SK-N-SH (cell line): ENCODE data around the gene SLC37A3.

Experiments used
- EP300 ChIP-seq, 2 experiments: IDR thresholded peaks; 2 replicates each; pipeline versions ENCODE4 v1.4.0 to v1.6.1; 2012; ENCODE audit warnings: borderline replicate concordance in 1 of 2, low read depth in 1 of 2, low read length in 1 of 2
- GABPA ChIP-seq: IDR thresholded peaks from 2 replicates; pipeline ENCODE4 v1.4.0; 2012; ENCODE audit warnings: low read depth, mild to moderate bottlenecking
- NFIC ChIP-seq: IDR thresholded peaks from 2 replicates; pipeline ENCODE4 v1.4.0; 2012; ENCODE audit warnings: borderline replicate concordance
- POLR2AphosphoS5 ChIP-seq: IDR thresholded peaks from 2 replicates; pipeline ENCODE4 v1.6.1; 2012; ENCODE audit warnings: low read depth, low read length
- RAD21 ChIP-seq: IDR thresholded peaks from 2 replicates; pipeline ENCODE4 v1.6.1; 2012; ENCODE audit warnings: mild to moderate bottlenecking, low read length
- RCOR1 ChIP-seq: fragments of 150-350 bp; IDR thresholded peaks from 2 replicates; pipeline ENCODE4 v1.6.1; 2017; ENCODE audit warnings: antibody characterized with exemption, low read length
- RXRA ChIP-seq: IDR thresholded peaks from 2 replicates; pipeline ENCODE4 v1.4.0; 2012; ENCODE audit warnings: low read depth, mild to moderate bottlenecking, borderline replicate concordance
- SIN3A ChIP-seq: IDR thresholded peaks from 2 replicates; pipeline ENCODE4 v1.6.1; 2012; ENCODE audit warnings: low read depth, mild to moderate bottlenecking, low read length, moderate library complexity, borderline replicate concordance
- TAF1 ChIP-seq: IDR thresholded peaks from 2 replicates; pipeline ENCODE4 v1.6.1; 2012; ENCODE audit warnings: low read depth, mild to moderate bottlenecking, low read length, moderate library complexity, borderline replicate concordance
- TF ChIP-seq, protein P1 (sequence below): fragments of 200-600 bp; sonication (generic); IDR thresholded peaks from 2 replicates; pipeline ENCODE4 v1.6.1; 2017; ENCODE audit warnings: antibody characterized with exemption, mild to moderate bottlenecking, moderate library complexity
- TF ChIP-seq, protein P2 (sequence below): IDR thresholded peaks from 2 replicates; pipeline ENCODE4; 2012

DNA sequence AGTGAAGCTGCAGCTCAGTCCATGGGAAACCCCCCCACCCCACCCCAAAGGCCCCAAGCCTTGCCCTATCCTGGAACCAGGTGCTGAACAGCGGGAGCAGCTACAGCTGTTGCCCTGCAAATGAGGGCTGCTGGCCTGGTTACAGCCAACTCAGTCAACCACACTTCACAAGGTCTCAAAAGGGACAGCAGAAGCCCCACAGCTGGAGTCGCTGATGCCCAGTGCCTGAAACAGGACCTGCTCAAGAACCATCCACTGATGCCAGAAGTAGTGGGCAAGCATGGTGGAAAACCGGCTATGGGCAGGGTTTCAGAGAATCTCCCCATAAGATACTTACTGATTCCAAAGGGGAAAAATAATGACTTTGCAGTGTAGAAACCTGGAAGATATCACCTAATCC lies 110.3 kb downstream of the SLC37A3 start:
- TF ChIP-seq, protein P1, sequence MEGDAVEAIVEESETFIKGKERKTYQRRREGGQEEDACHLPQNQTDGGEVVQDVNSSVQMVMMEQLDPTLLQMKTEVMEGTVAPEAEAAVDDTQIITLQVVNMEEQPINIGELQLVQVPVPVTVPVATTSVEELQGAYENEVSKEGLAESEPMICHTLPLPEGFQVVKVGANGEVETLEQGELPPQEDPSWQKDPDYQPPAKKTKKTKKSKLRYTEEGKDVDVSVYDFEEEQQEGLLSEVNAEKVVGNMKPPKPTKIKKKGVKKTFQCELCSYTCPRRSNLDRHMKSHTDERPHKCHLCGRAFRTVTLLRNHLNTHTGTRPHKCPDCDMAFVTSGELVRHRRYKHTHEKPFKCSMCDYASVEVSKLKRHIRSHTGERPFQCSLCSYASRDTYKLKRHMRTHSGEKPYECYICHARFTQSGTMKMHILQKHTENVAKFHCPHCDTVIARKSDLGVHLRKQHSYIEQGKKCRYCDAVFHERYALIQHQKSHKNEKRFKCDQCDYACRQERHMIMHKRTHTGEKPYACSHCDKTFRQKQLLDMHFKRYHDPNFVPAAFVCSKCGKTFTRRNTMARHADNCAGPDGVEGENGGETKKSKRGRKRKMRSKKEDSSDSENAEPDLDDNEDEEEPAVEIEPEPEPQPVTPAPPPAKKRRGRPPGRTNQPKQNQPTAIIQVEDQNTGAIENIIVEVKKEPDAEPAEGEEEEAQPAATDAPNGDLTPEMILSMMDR, result no peak
- no peak for TF ChIP-seq NFIC
- TF ChIP-seq, protein P2, sequence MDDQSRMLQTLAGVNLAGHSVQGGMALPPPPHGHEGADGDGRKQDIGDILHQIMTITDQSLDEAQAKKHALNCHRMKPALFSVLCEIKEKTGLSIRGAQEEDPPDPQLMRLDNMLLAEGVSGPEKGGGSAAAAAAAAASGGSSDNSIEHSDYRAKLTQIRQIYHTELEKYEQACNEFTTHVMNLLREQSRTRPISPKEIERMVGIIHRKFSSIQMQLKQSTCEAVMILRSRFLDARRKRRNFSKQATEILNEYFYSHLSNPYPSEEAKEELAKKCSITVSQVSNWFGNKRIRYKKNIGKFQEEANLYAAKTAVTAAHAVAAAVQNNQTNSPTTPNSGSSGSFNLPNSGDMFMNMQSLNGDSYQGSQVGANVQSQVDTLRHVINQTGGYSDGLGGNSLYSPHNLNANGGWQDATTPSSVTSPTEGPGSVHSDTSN, result no peak
- no peak for TF ChIP-seq POLR2AphosphoS5
- no peak for TF ChIP-seq RCOR1
- TF ChIP-seq RXRA, result no peak
- TF ChIP-seq EP300 (IDR thresholded peaks at IDR 0.05; ENCODE audit: borderline replicate concordance in 1 of 2, low read depth in 1 of 2, low read length in 1 of 2), result no peak
- no peak for TF ChIP-seq RAD21
- no peak for TF ChIP-seq TAF1
- no peak for TF ChIP-seq GABPA
- TF ChIP-seq SIN3A, result no peak
